ENCODE data around the gene COL4A2.

GRCh38 chr13:110470272-110471009 is 163.4 kb downstream of the COL4A2 start:
- TF ChIP-seq CTCF (IDR thresholded peaks at IDR 0.05) (no peak), POLR2A (IDR thresholded peaks at IDR 0.05) (no peak)
